DMS 273 treated with DMSO at 0.1 percent for 48 hours (cell line): Measurements from ENCODE around the gene USP28.
"Not testable (repeated sequence)": the region's sequence is repeated elsewhere in the genome, so short reads cannot be mapped to it uniquely, and the experiment has no call there.

Experiments used
- DNase-seq: peaks from one replicate; lab custom pipeline; 2025; lab: John Stamatoyannopoulos, UW

USP28 gene

GRCh38 chr11:113838005-113838404 is 37.4 kb downstream of the USP28 start:
- DNase-seq: no peak

GRCh38 chr11:113835306-113835705 is 40.1 kb downstream of the USP28 start:
- no peak for DNase-seq

- no peak for DNase-seq
Observed at GRCh38 chr11:113833151-113833550, 42.2 kb downstream of the USP28 start.

- DNase-seq: no peak
Observed at GRCh38 chr11:113831314-113831713, 44.1 kb downstream of the USP28 start.

- no peak for DNase-seq
Observed at GRCh38 chr11:113829751-113830150, 45.6 kb downstream of the USP28 start.

GRCh38 chr11:113828191-113828590 is 47.2 kb downstream of the USP28 start:
- no peak for DNase-seq

- DNase-seq: no peak
Observed at GRCh38 chr11:113827477-113827876, 47.9 kb downstream of the USP28 start.

- no peak for DNase-seq
Observed at GRCh38 chr11:113818426-113818825, 56.9 kb downstream of the USP28 start.

- no peak for DNase-seq
Observed at GRCh38 chr11:113817626-113818025, 57.7 kb downstream of the USP28 start.

GRCh38 chr11:113817162-113817561 is 58.2 kb downstream of the USP28 start:
- DNase-seq: no peak

GRCh38 chr11:113814181-113814580 is 61.2 kb downstream of the USP28 start:
- no peak for DNase-seq

GRCh38 chr11:113808931-113809330 is 66.4 kb downstream of the USP28 start:
- no peak for DNase-seq

- no peak for DNase-seq
Observed at GRCh38 chr11:113806406-113806805, 69.0 kb downstream of the USP28 start.

GRCh38 chr11:113805640-113806039 is 69.7 kb downstream of the USP28 start:
- no peak for DNase-seq

- DNase-seq: no peak
Observed at GRCh38 chr11:113802621-113803020, 72.8 kb downstream of the USP28 start.

- peak; percentile 6 for DNase-seq
Observed at GRCh38 chr11:113796663-113797259, 78.6 kb downstream of the USP28 start.

- DNase-seq: no peak
Observed at GRCh38 chr11:113789675-113790320, 85.6 kb downstream of the USP28 start.

- DNase-seq: not testable (repeated sequence)
Observed at GRCh38 chr11:113789016-113789415, 86.4 kb downstream of the USP28 start.

GRCh38 chr11:113782134-113782533 is 93.2 kb downstream of the USP28 start:
- DNase-seq: no peak

- DNase-seq: no peak
Observed at GRCh38 chr11:113781682-113782081, 93.7 kb downstream of the USP28 start.

GRCh38 chr11:113779496-113779895 is 95.9 kb downstream of the USP28 start, which contains the start of gene CLDN25:
TSS of gene CLDN25 (plus strand) at chr11:113779796. CDS start at chr11:113779796, 0 bp downstream.
- DNase-seq: no peak

- peak; percentile 47 for DNase-seq
Observed at GRCh38 chr11:113778111-113778910, 97.1 kb downstream of the USP28 start.

GRCh38 chr11:113774174-113774503 is 101.2 kb downstream of the USP28 start:
- no peak for DNase-seq
